ENCODE results near the gene SV2B.

DNA sequence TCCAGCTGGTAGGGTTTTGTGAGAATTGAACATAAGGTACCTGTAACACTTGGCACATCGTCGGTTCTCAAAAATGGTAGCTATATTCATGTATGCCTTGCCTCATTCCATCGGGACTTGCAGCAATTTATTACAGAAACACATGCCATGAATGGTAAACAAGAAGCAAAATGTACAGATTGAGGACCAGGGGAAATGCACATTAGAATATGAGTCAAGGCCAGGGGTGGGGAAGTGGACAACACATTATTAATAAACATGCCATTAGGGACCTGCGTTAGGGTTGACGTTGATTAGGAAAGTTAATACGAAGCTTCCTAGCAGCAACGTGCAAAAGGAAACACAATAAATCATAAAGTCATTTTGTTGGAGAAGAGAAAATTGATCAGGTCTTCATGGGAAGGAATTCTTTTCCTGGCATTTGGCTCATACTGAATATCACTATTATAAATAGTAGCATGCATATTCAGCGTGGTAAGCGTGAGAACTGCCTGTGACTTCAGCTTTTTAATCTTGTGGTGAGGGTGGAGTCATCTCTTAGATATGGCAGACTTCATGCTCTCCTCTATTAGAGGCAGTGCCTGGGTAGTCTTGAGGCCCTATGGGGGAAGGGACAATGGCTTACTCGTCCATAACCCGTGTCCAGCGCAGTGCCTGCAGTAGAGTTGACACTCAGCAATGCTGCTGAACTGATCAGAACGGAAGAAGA, 184.9 kb downstream of the SV2B start:
- TF ChIP-seq, protein P1, sequence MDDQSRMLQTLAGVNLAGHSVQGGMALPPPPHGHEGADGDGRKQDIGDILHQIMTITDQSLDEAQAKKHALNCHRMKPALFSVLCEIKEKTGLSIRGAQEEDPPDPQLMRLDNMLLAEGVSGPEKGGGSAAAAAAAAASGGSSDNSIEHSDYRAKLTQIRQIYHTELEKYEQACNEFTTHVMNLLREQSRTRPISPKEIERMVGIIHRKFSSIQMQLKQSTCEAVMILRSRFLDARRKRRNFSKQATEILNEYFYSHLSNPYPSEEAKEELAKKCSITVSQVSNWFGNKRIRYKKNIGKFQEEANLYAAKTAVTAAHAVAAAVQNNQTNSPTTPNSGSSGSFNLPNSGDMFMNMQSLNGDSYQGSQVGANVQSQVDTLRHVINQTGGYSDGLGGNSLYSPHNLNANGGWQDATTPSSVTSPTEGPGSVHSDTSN (CRISPR knock-in tag; IDR thresholded peaks at IDR 0.05), result no peak
- no peak for TF ChIP-seq HOXC10 (CRISPR knock-in tag; IDR thresholded peaks at IDR 0.05)
- TF ChIP-seq TCF7L2 (IDR thresholded peaks at IDR 0.05; ENCODE audit: borderline replicate concordance, low read depth, low read length), result no peak
- TF ChIP-seq, protein P2, sequence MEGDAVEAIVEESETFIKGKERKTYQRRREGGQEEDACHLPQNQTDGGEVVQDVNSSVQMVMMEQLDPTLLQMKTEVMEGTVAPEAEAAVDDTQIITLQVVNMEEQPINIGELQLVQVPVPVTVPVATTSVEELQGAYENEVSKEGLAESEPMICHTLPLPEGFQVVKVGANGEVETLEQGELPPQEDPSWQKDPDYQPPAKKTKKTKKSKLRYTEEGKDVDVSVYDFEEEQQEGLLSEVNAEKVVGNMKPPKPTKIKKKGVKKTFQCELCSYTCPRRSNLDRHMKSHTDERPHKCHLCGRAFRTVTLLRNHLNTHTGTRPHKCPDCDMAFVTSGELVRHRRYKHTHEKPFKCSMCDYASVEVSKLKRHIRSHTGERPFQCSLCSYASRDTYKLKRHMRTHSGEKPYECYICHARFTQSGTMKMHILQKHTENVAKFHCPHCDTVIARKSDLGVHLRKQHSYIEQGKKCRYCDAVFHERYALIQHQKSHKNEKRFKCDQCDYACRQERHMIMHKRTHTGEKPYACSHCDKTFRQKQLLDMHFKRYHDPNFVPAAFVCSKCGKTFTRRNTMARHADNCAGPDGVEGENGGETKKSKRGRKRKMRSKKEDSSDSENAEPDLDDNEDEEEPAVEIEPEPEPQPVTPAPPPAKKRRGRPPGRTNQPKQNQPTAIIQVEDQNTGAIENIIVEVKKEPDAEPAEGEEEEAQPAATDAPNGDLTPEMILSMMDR (tag by site-specific recombination; IDR thresholded peaks at IDR 0.05), result no peak
- TF ChIP-seq ZNF10 (tag by site-specific recombination; IDR thresholded peaks at IDR 0.05), result no peak
- TF ChIP-seq, protein P3, sequence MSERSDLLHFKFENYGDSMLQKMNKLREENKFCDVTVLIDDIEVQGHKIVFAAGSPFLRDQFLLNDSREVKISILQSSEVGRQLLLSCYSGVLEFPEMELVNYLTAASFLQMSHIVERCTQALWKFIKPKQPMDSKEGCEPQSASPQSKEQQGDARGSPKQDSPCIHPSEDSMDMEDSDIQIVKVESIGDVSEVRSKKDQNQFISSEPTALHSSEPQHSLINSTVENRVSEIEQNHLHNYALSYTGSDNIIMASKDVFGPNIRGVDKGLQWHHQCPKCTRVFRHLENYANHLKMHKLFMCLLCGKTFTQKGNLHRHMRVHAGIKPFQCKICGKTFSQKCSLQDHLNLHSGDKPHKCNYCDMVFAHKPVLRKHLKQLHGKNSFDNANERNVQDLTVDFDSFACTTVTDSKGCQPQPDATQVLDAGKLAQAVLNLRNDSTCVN (tag by site-specific recombination; optimal IDR thresholded peaks at IDR 0.05), result no peak
- TF ChIP-seq ZNF324 (tag by site-specific recombination; IDR thresholded peaks at IDR 0.05), result no peak
- TF ChIP-seq, protein P4, sequence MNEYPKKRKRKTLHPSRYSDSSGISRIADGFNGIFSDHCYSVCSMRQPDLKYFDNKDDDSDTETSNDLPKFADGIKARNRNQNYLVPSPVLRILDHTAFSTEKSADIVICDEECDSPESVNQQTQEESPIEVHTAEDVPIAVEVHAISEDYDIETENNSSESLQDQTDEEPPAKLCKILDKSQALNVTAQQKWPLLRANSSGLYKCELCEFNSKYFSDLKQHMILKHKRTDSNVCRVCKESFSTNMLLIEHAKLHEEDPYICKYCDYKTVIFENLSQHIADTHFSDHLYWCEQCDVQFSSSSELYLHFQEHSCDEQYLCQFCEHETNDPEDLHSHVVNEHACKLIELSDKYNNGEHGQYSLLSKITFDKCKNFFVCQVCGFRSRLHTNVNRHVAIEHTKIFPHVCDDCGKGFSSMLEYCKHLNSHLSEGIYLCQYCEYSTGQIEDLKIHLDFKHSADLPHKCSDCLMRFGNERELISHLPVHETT (tag by site-specific recombination; IDR thresholded peaks at IDR 0.05), result no peak
- TF ChIP-seq ZNF837 (tag by site-specific recombination; IDR thresholded peaks at IDR 0.05), result no peak
- no peak for TF ChIP-seq IKZF3 (tag by site-specific recombination; IDR thresholded peaks at IDR 0.05)
- no peak for TF ChIP-seq ZNF830 (tag by site-specific recombination; IDR thresholded peaks at IDR 0.05; ENCODE audit: low read depth)
- TF ChIP-seq ZNF624 (tag by site-specific recombination; IDR thresholded peaks at IDR 0.05), result no peak
- TF ChIP-seq ZNF529 (tag by site-specific recombination; IDR thresholded peaks at IDR 0.05; ENCODE audit: insufficient replicate concordance), result no peak
